Keratinocyte (primary cell): ENCODE measurements around the gene HECTD4. TPM values are rescaled to one million over a fixed set of nuclear protein-coding genes. Genes with fewer than 3 reads are reported as not detected.

Experiments
- polyA plus RNA-seq, 5 experiments: library from polyadenylated mRNA; depleted of rRNA in 3 of 5; stranded (reverse) in 3 of 5; stranded (forward) in 1 of 5; unstranded in 1 of 5; fragments of >200 nt; gene quantifications; 1 replicate in 1 of 5; 2 replicates in 3 of 5; 3 replicates in 1 of 5; pipeline versions ENCODE4 v1.2.1 to v1.2.3, GENCODE V29; 2011 to 2012; ENCODE audit warnings: missing spikeins in 2 of 5, low read depth in 1 of 5, low replicate concordance in 1 of 5
- small RNA-seq, 3 experiments: library from RNA; depleted of rRNA; stranded (forward); fragments of <200 nt; gene quantifications; one replicate each; pipeline ENCODE3, GENCODE V24; 2012; ENCODE audit warnings: low read depth in 3 of 3, low replicate concordance in 1 of 3; ENCODE audit not compliant: insufficient read length in 3 of 3

The HECTD4 gene
- polyA plus RNA-seq, 1 donor (not counting 4 experiments of a cell fraction or from before 2014, with no cell fraction given): 7.5 TPM

Small RNA genes lying within 50 kb of the gene (small RNA-seq; reads per million reads assigned to genes)
- 0 reads per million in 3 experiments for gene RF00019

Other genes starting within 250 kb of the HECTD4 start
- 1,620 to 2,338 TPM (median 2,192 TPM) in 3 replicates for gene RPL6, start 27.2 kb upstream of the HECTD4 start, polyA plus RNA-seq
- 56.0 to 95.3 TPM (median 82.6 TPM) in 3 replicates for gene PTPN11, start 36.5 kb upstream of the HECTD4 start, polyA plus RNA-seq